Liver (tissue), 9 donors: Measurements from ENCODE around the gene GPR4. TPM values are rescaled to one million over a fixed set of nuclear protein-coding genes. Genes with fewer than 3 reads are reported as not detected.

Experiments
- DNase-seq: peaks from one replicate; pipeline ENCODE4 v3.0.0-alpha.2; 2017; ENCODE audit warnings: low spot score
- H3K27ac ChIP-seq, 2 donors: one replicate each; pipeline ENCODE4 v1.7.0; 2013; ENCODE audit warnings: inconsistent platforms in 2 of 2, low read length in 2 of 2, control low read depth in 1 of 2, low read depth in 1 of 2, mild to moderate bottlenecking in 1 of 2
- H3K27me3 ChIP-seq, 4 donors: one replicate each; pipeline versions ENCODE4 v1.6.1 to v1.7.0; 2013; ENCODE audit warnings: low read length in 3 of 4, inconsistent platforms in 1 of 4, mild to moderate bottlenecking in 1 of 4, moderate library complexity in 1 of 4; ENCODE audit not compliant: control insufficient read depth in 4 of 4, insufficient read depth in 4 of 4
- H3K36me3 ChIP-seq, 4 donors: one replicate each; pipeline versions ENCODE4 v1.6.1 to v1.7.0; 2013; ENCODE audit warnings: low read length in 3 of 4, mild to moderate bottlenecking in 3 of 4, low read depth in 1 of 4, moderate library complexity in 1 of 4; ENCODE audit not compliant: control insufficient read depth in 4 of 4, insufficient read depth in 3 of 4
- H3K4me1 ChIP-seq, 4 donors: one replicate each; pipeline versions ENCODE4 v1.6.1 to v1.7.0; 2013; ENCODE audit warnings: low read length in 3 of 4, mild to moderate bottlenecking in 3 of 4, moderate library complexity in 1 of 4; ENCODE audit not compliant: control insufficient read depth in 4 of 4, insufficient read depth in 4 of 4
- H3K4me3 ChIP-seq, 3 donors: one replicate each; pipeline versions ENCODE4 v1.6.1 to v1.7.0; 2013; ENCODE audit warnings: low read length in 3 of 3, control low read depth in 1 of 3, low read depth in 1 of 3, mild to moderate bottlenecking in 1 of 3
- H3K9ac ChIP-seq, 2 donors: one replicate each; pipeline ENCODE4 v1.7.0; 2013; ENCODE audit warnings: low read length in 2 of 2, mild to moderate bottlenecking in 2 of 2, moderate library complexity in 2 of 2, control low read depth in 1 of 2, low read depth in 1 of 2
- H3K9me3 ChIP-seq, 4 donors: one replicate each; pipeline versions ENCODE4 v1.6.1 to v1.7.0; 2013; ENCODE audit warnings: low read length in 3 of 4; ENCODE audit not compliant: control insufficient read depth in 4 of 4
- ATF3 ChIP-seq: IDR thresholded peaks from 2 replicates; pipeline ENCODE4 v1.6.1; 2016; ENCODE audit warnings: antibody characterized with exemption
- FOXA1 ChIP-seq: IDR thresholded peaks from 2 replicates; pipeline ENCODE4 v1.6.1; 2016; ENCODE audit warnings: antibody characterized with exemption
- FOXA2 ChIP-seq: IDR thresholded peaks from 2 replicates; pipeline ENCODE4 v1.6.1; 2016; ENCODE audit warnings: antibody characterized with exemption
- GABPA ChIP-seq, 2 donors: IDR thresholded peaks in 1 of 2; conservative IDR thresholded peaks in 1 of 2; 2 replicates each; pipeline ENCODE4 v1.6.1; 2016; ENCODE audit warnings: antibody characterized with exemption in 2 of 2, mild to moderate bottlenecking in 1 of 2, moderate library complexity in 1 of 2
- HNF4A ChIP-seq, 2 donors: conservative IDR thresholded peaks; 2 replicates each; pipeline ENCODE4 v1.6.1; 2016; ENCODE audit warnings: antibody characterized with exemption in 2 of 2, mild to moderate bottlenecking in 2 of 2
- JUND ChIP-seq, 2 donors: IDR thresholded peaks; 2 replicates each; pipeline ENCODE4 v1.6.1; 2016; ENCODE audit warnings: antibody characterized with exemption in 2 of 2
- NR2F2 ChIP-seq: IDR thresholded peaks from 2 replicates; pipeline ENCODE4 v1.6.1; 2016; ENCODE audit warnings: antibody characterized with exemption
- RAD21 ChIP-seq, 2 donors: IDR thresholded peaks; 2 replicates each; pipeline ENCODE4 v1.6.1; 2016; ENCODE audit warnings: antibody characterized with exemption in 2 of 2, mild to moderate bottlenecking in 2 of 2
- REST ChIP-seq: IDR thresholded peaks from 2 replicates; pipeline ENCODE4 v1.6.1; 2016; ENCODE audit warnings: antibody characterized with exemption, mild to moderate bottlenecking
- SP1 ChIP-seq: IDR thresholded peaks from 2 replicates; pipeline ENCODE4 v1.6.1; 2018; ENCODE audit warnings: antibody characterized with exemption, mild to moderate bottlenecking
- TAF1 ChIP-seq: conservative IDR thresholded peaks from 2 replicates; pipeline ENCODE4 v1.6.1; 2016; ENCODE audit warnings: antibody characterized with exemption, mild to moderate bottlenecking
- YY1 ChIP-seq: IDR thresholded peaks from 2 replicates; pipeline ENCODE4 v1.6.1; 2016; ENCODE audit warnings: antibody characterized with exemption, mild to moderate bottlenecking
- WGBS: extraction: QIAGEN DNeasy Blood & Tissue Kit; methylation state at CpG from one replicate; pipeline ENCODE4 v1.1.7; 2013; 5-methylcytosine and 5-hydroxymethylcytosine counted together
- polyA plus RNA-seq, 2 donors: library from polyadenylated mRNA; stranded (reverse) in 1 of 2; unstranded in 1 of 2; fragments of 200-250 nt in 1 of 2; fragments of >200 nt in 1 of 2; fragmentation: Nextera tagmentation in 1 of 2; extraction: Ambion mirVana in 1 of 2; gene quantifications; one replicate each; pipeline versions ENCODE4 v1.2.1 to v1.2.3, GENCODE V29; 2013 to 2015
- total RNA-seq, 2 donors: library from RNA; depleted of rRNA; stranded (reverse); fragments of >200 nt; gene quantifications; one replicate each; pipeline ENCODE4 v1.2.3, GENCODE V29; 2014
- TF ChIP-seq, protein P1 (sequence below): IDR thresholded peaks from 2 replicates; pipeline ENCODE4 v1.6.1; 2016; ENCODE audit warnings: antibody characterized with exemption
- donor health status: healthy.
- donor health status: healthy.
- donor health status: healthy.
- donor health status: healthy.
- donor health status: healthy.

The GPR4 gene
- total and polyA plus RNA-seq, 4 donors: 0.37 to 1.9 (median 0.97) TPM

DNA sequence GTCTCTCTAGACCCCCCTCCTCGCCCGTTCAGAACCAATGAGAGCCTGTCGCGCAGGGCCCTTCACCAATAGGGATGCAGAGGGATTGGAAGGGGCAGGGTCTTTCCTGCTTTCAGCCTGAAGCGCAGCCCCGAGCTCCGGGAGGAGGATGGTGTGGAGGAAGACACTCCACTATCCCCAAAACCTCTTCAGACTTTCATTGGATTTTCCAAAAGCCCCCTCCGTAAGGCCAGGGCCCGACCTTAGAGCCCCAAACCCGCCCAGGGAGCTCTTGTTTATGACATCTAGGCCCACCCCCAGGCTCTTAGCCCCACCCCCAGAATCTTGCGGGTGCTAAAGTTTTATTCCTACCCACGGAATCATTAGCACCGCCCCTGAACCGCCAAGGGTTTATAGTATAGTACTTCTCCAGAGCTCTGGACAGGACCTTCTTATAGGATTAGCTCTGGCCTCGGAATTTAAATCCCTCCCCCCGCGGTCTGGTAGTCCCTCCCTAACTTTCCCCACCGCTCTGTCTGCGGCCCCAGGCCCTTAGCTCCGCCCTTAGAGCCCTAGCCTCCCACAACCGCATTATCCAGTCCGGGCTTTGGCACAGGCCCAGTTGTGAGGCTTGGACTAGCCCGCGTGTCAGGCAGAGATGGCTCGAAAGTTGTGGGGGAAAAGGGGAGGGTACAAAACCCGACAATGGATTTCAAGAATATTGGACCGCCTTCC, 43.8 kb upstream of the GPR4 start:
- 3% methylated on average over 27 of the region's 27 CpGs for WGBS
- no peak overlapping the region for H3K27ac ChIP-seq

GRCh38 chr19:45645068-45645630, 43.1 kb upstream of the GPR4 start:
- H3K27ac ChIP-seq: no peak overlapping the region
- H3K9ac ChIP-seq: no peak overlapping the region
- H3K36me3 ChIP-seq: no peaks in the 10 kb centered on the region
- no peak for TF ChIP-seq GABPA (IDR thresholded peaks at IDR 0.05 in 1 of 2, conservative IDR thresholded peaks at IDR 0.05 in 1 of 2)
- no peak for TF ChIP-seq REST
- TF ChIP-seq, protein P1, sequence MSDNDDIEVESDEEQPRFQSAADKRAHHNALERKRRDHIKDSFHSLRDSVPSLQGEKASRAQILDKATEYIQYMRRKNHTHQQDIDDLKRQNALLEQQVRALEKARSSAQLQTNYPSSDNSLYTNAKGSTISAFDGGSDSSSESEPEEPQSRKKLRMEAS: no peak
- no peak for TF ChIP-seq TAF1
- no peak for TF ChIP-seq HNF4A (conservative IDR thresholded peaks at IDR 0.05)
- TF ChIP-seq YY1: no peak
- no peak for TF ChIP-seq SP1
- no peak for TF ChIP-seq JUND (IDR thresholded peaks at IDR 0.05)
- no peak for TF ChIP-seq ATF3
- TF ChIP-seq NR2F2: no peak
- TF ChIP-seq FOXA1: no peak
- TF ChIP-seq RAD21 (IDR thresholded peaks at IDR 0.05): no peak
- TF ChIP-seq FOXA2: no peak
- H3K27me3 ChIP-seq: no peaks in the 10 kb centered on the region
- H3K4me1 ChIP-seq: peaks cover 5 to 33% (median 19%) of the 10 kb centered on the region in 4 donors
- WGBS: 15% methylated on average over 35 of the region's 35 CpGs
- H3K4me3 ChIP-seq: peak overlapping the region in 1 of 3 donors; percentile 36
- H3K9me3 ChIP-seq: no peaks in the 10 kb centered on the region
- DNase-seq: no peak

More for the DNA sequence above, 43.8 kb upstream of the GPR4 start:
- Histone ChIP-seq H3K4me1 (peaks cover 4 to 32% (median 19%) of the 10 kb centered on the region in 4 donors), H3K9me3 (no peaks in the 10 kb centered on the region), H3K36me3 (no peaks in the 10 kb centered on the region), H3K27me3 (no peaks in the 10 kb centered on the region), H3K4me3 (peak overlapping the region in 1 of 3 donors; percentile 36), H3K9ac (no peak overlapping the region)
- TF ChIP-seq HNF4A (conservative IDR thresholded peaks at IDR 0.05) (no peak), SP1 (peak; percentile 40), RAD21 (IDR thresholded peaks at IDR 0.05) (peak in 1 of 2 donors; percentile 4)
- DNase-seq: peak; percentile 44
